ENCODE results near the gene KIRREL3.

DNA sequence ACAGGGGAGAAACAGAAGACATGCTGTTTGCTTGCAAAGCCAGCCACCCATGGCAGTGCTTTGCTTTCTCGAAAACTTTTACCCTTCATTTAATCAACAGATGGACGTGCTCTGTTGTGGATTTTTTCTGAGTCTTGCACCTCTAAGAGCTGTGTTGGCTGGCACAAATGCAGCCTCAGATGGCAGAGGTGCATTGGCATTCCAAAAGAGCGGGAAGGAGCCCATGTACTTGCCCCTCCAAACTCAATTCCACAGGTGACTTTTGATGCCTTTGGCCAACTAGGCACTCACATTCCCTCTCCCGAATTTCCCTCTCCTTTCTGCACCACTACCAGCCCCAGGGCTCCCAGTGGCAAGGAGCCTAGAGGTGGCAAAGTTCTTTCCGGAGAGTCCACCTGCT lies 1.2 kb downstream of the KIRREL3 start:
- TF ChIP-seq, protein P1, sequence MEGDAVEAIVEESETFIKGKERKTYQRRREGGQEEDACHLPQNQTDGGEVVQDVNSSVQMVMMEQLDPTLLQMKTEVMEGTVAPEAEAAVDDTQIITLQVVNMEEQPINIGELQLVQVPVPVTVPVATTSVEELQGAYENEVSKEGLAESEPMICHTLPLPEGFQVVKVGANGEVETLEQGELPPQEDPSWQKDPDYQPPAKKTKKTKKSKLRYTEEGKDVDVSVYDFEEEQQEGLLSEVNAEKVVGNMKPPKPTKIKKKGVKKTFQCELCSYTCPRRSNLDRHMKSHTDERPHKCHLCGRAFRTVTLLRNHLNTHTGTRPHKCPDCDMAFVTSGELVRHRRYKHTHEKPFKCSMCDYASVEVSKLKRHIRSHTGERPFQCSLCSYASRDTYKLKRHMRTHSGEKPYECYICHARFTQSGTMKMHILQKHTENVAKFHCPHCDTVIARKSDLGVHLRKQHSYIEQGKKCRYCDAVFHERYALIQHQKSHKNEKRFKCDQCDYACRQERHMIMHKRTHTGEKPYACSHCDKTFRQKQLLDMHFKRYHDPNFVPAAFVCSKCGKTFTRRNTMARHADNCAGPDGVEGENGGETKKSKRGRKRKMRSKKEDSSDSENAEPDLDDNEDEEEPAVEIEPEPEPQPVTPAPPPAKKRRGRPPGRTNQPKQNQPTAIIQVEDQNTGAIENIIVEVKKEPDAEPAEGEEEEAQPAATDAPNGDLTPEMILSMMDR (IDR thresholded peaks at IDR 0.05), result no peak
- TF ChIP-seq POLR2A (IDR thresholded peaks at IDR 0.05) (no peak), POLR2AphosphoS5 (IDR thresholded peaks at IDR 0.05) (no peak)
